ENCODE measurements around the gene MEX3D.

DNA sequence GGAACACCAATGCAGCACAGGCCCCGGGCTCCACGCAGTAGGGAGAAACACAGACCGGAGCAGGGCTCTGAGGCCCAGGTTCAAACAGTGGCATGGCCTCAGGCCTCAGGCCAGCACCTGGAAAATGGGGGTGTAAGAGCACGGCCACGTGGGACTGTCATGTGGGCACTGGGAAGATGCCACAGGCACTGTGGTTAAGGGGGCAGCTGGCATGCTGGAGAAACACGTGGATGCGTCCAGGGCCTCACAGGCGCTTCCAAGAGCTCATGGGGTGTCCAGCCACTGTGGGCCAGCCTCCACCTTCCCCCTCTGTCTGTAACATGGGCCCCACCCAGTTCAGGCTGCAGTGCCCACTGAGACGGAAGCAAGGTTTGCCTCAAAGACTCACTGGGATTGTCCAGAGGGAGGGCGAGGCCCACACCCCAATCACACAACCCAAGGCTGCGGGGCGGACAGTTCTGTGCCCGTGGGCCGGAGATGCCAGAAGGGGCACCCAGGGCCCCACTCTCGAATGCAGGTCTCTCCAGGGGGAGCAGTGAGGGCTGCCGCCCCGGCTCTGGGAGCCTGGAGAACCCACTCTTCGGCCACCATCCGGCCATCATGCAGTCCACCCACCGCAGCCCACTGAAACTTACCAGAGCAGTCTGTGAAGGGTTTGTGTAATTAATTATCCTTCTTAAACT lies 30.8 kb upstream of the MEX3D start:
- TF ChIP-seq, protein P1, sequence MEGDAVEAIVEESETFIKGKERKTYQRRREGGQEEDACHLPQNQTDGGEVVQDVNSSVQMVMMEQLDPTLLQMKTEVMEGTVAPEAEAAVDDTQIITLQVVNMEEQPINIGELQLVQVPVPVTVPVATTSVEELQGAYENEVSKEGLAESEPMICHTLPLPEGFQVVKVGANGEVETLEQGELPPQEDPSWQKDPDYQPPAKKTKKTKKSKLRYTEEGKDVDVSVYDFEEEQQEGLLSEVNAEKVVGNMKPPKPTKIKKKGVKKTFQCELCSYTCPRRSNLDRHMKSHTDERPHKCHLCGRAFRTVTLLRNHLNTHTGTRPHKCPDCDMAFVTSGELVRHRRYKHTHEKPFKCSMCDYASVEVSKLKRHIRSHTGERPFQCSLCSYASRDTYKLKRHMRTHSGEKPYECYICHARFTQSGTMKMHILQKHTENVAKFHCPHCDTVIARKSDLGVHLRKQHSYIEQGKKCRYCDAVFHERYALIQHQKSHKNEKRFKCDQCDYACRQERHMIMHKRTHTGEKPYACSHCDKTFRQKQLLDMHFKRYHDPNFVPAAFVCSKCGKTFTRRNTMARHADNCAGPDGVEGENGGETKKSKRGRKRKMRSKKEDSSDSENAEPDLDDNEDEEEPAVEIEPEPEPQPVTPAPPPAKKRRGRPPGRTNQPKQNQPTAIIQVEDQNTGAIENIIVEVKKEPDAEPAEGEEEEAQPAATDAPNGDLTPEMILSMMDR (IDR thresholded peaks at IDR 0.05), result no peak
- TF ChIP-seq POLR2A (IDR thresholded peaks at IDR 0.05), result no peak

All from body of pancreas (tissue), 4 donors.